ENCODE measurements around the gene GPX5. TPM values are rescaled to one million over a fixed set of nuclear protein-coding genes. Genes with fewer than 3 reads are reported as not detected.

Gene GPX5
- total RNA-seq, 1 experiment from 2014 or later, result not detected

- H3K36me3 ChIP-seq (replicated peaks; ENCODE audit: control insufficient read depth, insufficient read depth, low read length), result no peaks in the 10 kb centered on the region
- peaks cover 20% of the 10 kb centered on the region for H3K27me3 ChIP-seq (ENCODE audit: control insufficient read depth, insufficient read depth, low read length)
These were observed 32.9 kb downstream of the GPX5 start for GRCh38 chr6:28558629-28559028.

DNA sequence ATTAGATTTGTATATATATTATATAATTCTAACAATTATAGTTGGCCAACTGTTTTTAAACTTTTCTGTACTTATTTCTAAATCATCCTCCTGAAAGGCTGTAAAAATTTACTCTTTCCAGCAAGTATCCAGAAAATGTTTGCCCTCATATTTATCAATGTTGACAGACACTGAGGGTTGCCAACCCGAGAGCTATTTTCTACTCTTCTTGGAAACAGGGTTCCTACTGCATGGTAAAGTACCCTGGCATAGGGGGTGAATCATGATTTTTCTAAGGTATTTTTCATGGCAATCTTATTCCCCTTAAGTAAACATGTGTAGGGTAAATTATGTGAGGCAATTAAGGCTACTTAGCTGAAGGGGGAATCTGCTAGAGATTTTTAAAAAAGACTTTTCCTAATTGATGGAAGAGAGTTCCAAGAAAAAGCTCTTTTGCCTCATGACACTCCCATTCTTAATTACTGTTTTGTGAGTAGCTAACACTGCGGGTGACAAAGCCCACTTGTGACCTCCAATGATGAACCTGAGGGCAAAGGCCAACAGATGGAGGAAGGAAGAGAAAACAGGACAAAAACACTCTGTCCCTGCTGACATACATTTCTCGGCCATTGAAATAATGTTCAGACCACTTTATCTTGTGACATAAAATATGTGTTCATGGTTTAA, 37.9 kb downstream of the GPX5 start:
- no peak overlapping the region for H3K4me3 ChIP-seq (ENCODE audit: insufficient read depth, low read depth, low read length)
- H3K27me3 ChIP-seq (ENCODE audit: control insufficient read depth, insufficient read depth, low read length), result peaks cover 2% of the 10 kb centered on the region; the same call in 1 of the 2 replicates
- no peaks in the 10 kb centered on the region for H3K36me3 ChIP-seq (replicated peaks; ENCODE audit: control insufficient read depth, insufficient read depth, low read length)
- no peak for DNase-seq

More at GRCh38 chr6:28558629-28559028, 32.9 kb downstream of the GPX5 start:
- no peak overlapping the region for H3K4me3 ChIP-seq (ENCODE audit: insufficient read depth, low read depth, low read length)
- no peak for DNase-seq

DNA sequence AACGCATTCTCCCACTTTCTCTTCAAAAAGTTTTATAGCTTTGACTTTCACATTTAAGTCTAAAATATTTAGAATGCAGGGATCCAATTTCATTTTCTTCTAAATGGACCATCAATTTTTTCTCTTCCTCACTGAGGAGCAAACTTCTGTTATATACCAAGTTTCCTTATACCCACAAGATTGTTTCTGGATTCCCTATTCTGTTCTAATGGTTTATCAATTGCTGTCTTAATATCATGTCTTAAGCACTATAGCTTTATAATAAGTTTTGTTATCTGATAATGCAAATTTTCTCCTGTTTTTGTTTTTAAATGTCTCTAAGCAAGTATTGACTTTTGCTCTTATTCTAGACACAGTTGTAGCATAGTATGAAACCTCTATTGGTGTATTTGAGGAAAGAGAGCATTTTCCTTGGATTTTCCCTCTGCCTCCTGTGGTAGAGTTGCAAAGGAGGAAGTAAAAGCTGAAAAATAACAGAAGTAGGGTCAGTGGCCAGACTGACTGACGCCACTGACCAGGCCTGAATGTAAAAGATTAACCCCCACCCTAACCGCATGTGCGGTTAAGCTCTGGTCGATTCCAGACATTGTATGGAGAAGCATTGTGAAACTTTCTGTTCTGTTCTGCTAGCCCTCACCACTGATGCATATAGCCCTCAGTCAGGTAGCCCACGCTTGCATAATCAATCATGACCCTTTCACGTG, 40.3 kb downstream of the GPX5 start:
- no peak overlapping the region for H3K4me3 ChIP-seq (ENCODE audit: insufficient read depth, low read depth, low read length)
- no peak for DNase-seq
- no peaks in the 10 kb centered on the region for H3K36me3 ChIP-seq (replicated peaks; ENCODE audit: control insufficient read depth, insufficient read depth, low read length)
- no peaks in the 10 kb centered on the region for H3K27me3 ChIP-seq (ENCODE audit: control insufficient read depth, insufficient read depth, low read length)

- no peak for DNase-seq
- H3K27me3 ChIP-seq (ENCODE audit: control insufficient read depth, insufficient read depth, low read length), result no peaks in the 10 kb centered on the region
- H3K36me3 ChIP-seq (replicated peaks; ENCODE audit: control insufficient read depth, insufficient read depth, low read length), result no peaks in the 10 kb centered on the region
- H3K4me3 ChIP-seq (ENCODE audit: insufficient read depth, low read depth, low read length), result no peak overlapping the region
These were observed 41.0 kb downstream of the GPX5 start for GRCh38 chr6:28566527-28567252.

GRCh38 chr6:28567506-28567905, 41.8 kb downstream of the GPX5 start:
- H3K27me3 ChIP-seq (ENCODE audit: control insufficient read depth, insufficient read depth, low read length), result no peaks in the 10 kb centered on the region
- DNase-seq, result no peak
- no peaks in the 10 kb centered on the region for H3K36me3 ChIP-seq (replicated peaks; ENCODE audit: control insufficient read depth, insufficient read depth, low read length)
- H3K4me3 ChIP-seq (ENCODE audit: insufficient read depth, low read depth, low read length), result no peak overlapping the region

- H3K27me3 ChIP-seq (ENCODE audit: control insufficient read depth, insufficient read depth, low read length), result no peaks in the 10 kb centered on the region
- no peak for DNase-seq
- H3K4me3 ChIP-seq (ENCODE audit: insufficient read depth, low read depth, low read length), result no peak overlapping the region
- H3K36me3 ChIP-seq (replicated peaks; ENCODE audit: control insufficient read depth, insufficient read depth, low read length), result no peaks in the 10 kb centered on the region
These were observed 42.9 kb downstream of the GPX5 start for GRCh38 chr6:28568515-28569108.

- Histone ChIP-seq H3K4me3 (ENCODE audit: insufficient read depth, low read depth, low read length) (no peak overlapping the region), H3K36me3 (replicated peaks; ENCODE audit: control insufficient read depth, insufficient read depth, low read length) (no peaks in the 10 kb centered on the region), H3K27me3 (ENCODE audit: control insufficient read depth, insufficient read depth, low read length) (no peaks in the 10 kb centered on the region)
- no peak for DNase-seq
These were observed 44.1 kb downstream of the GPX5 start for GRCh38 chr6:28569748-28570147.

DNA sequence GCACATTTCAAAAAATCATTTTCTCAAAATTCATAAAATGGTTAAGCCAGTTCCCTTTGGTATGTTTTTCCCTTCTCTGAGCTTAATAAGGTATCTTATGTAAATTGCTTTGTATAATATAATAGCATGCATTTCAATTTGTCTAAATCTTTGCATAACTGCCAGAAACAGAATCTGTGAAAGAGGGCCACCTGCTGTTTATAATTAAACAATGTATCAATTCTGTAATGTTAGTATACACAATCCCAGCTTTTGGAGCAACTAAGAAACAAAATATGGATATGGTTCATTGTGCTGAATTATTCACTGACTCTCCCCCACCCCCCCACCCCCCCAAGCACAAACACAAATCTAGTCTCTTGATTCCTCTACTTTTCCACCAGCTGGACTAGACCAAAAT, 54.8 kb downstream of the GPX5 start:
- DNase-seq, result no peak
- Histone ChIP-seq H3K4me3 (ENCODE audit: insufficient read depth, low read depth, low read length) (no peak overlapping the region), H3K27me3 (ENCODE audit: control insufficient read depth, insufficient read depth, low read length) (no peaks in the 10 kb centered on the region), H3K36me3 (replicated peaks; ENCODE audit: control insufficient read depth, insufficient read depth, low read length) (no peaks in the 10 kb centered on the region)

GRCh38 chr6:28583463-28583862, 57.8 kb downstream of the GPX5 start:
- Histone ChIP-seq H3K4me3 (ENCODE audit: insufficient read depth, low read depth, low read length) (no peak overlapping the region), H3K27me3 (ENCODE audit: control insufficient read depth, insufficient read depth, low read length) (no peaks in the 10 kb centered on the region), H3K36me3 (replicated peaks; ENCODE audit: control insufficient read depth, insufficient read depth, low read length) (no peaks in the 10 kb centered on the region)
- no peak for DNase-seq

Other genes starting within 250 kb of the GPX5 start
- 6.3 and 6.8 TPM in 2 replicates for gene PGBD1, start 244.3 kb upstream of the GPX5 start, total RNA-seq (2014; rRNA removed; shearing (Covaris generic))
- 5.6 and 5.8 TPM in 2 replicates for gene ZSCAN31, start 189.7 kb upstream of the GPX5 start, total RNA-seq (2014; rRNA removed; shearing (Covaris generic))
- 6.5 and 8.1 TPM in 2 replicates for gene ZKSCAN3, start 175.9 kb upstream of the GPX5 start, total RNA-seq (2014; rRNA removed; shearing (Covaris generic))
- gene ZSCAN12, start 126.1 kb upstream of the GPX5 start, total RNA-seq (2014; rRNA removed; shearing (Covaris generic)), result 4.6 and 7.1 TPM in 2 replicates
- gene ZSCAN23, start 82.4 kb upstream of the GPX5 start, total RNA-seq (2014; rRNA removed; shearing (Covaris generic)), result 3.0 and 6.5 TPM in 2 replicates
- gene GPX6, start 10.1 kb upstream of the GPX5 start, total RNA-seq (2014; rRNA removed; shearing (Covaris generic)), result not detected in 2 replicates

Measured in H7 (cell line).